GM18498 (cell line): ENCODE measurements around the gene WNK2.

Source experiments
- ATAC-seq: cut with Tn5 transposase; IDR thresholded peaks from one replicate; pipeline ENCODE4 v1.9.1; 2021; ENCODE audit warnings: mild to moderate bottlenecking, moderate library complexity; ENCODE audit not compliant: unreplicated experiment

The WNK2 gene

DNA sequence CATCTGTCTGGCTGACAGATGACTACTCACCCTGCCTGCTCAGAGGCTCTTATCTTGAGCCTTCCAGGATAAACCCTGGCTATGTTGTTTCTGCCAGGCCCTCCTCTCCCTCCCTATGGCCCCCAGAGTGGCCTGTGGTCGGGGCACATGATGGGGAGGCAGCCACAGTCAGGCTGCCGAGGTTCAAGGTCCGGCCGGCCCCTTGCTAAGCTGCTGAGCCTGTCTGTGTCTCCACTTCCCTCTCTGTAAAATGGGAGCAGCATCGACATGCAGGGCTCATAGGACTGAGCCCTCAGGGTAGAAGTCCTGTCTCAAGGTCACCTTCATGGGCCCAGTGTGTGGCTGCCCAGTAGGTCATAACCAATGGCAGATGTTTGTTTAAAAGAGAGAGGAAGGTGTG, 28.5 kb downstream of the WNK2 start:
- ATAC-seq = no peak

DNA sequence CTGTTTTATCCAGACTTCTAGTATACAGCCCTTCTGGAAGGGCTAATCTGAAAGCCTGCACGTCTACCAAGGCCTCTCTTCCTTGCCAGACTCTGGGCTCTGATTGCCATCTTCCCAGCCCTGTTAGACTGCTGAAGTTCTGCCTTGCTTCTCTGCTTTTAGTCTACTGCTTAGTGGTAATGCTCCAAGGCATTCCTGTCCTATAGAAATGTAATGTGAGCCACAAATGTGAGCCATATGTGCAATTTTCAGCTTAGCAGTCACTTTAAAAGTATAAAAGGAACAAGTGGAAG, 32.1 kb downstream of the WNK2 start:
- no peak for ATAC-seq

DNA sequence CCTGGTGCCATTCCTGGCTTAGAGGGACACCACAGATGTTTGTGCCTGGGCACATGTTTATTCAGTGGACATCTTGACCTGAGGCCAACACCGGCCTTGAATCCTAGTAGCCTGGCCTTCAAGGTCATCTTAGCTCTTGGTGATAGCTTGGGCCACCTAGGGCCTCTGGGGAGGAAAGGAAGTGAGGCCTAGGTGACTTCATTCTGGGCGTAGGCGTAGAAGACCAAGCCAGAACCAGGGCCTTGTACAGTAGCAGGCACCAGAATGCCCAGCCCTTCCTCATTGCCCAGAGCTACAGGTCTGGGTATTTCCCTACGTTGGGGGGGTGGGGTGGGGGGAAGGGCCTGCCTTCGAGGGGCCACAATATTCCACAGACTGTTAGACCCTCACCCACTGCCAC, 33.8 kb downstream of the WNK2 start:
- no peak for ATAC-seq

DNA sequence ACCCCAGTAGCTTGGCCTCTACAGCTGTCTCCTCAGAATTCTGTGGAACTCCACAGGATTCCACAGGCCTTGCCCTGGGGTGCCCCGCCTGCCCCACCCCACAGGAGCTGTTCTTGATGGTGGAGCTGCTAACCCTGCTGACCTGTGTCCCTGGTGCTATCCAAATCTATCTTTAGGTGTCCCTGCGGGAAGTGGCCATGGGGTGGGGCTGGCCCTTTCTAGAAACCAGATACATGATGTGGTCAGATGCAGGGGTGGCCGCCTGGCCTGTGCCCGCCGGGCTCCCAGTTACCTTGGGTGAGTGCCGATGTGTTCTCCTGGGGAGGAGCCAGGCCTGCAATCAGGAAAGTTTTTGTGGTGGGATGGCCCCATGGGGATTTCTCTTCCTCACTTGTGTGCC, 34.2 kb downstream of the WNK2 start:
- ATAC-seq = no peak

DNA sequence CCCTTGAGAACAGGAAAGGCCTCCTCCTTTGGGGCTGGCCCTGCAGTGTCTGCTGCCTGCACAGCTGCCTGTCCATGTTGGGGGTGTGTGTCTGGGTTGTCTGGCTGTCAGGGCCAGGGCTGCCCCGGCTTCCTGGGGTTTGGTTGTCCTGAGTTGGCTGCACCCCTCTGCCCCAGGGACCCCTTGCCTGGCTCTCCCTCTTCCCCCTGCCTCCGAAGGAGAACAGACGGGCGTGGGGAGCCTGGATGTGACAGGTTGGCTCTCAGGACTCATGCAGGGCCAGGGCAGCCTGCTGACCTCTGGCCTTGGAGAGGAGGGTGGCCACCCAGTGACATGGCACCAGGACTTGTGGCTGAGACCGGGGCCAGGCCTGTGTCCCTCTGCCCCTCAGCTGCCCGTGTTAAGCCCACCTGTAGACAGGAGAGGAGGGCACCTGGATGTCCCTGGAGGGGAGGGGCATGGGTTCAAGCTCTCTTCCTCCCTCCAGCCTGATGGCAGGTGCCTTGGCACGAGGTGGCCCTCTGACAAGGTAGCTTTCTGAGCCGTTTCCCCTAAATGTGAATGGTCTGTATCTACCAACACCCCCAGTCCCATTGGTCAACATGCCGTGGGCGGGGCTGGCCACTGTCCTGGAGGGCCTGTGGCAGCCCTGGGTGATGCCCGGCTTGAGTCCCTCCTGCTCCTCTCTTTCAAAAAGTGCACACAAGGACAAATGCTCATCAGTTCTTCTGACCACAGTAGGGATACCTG, 34.9 kb downstream of the WNK2 start:
- ATAC-seq = no peak

DNA sequence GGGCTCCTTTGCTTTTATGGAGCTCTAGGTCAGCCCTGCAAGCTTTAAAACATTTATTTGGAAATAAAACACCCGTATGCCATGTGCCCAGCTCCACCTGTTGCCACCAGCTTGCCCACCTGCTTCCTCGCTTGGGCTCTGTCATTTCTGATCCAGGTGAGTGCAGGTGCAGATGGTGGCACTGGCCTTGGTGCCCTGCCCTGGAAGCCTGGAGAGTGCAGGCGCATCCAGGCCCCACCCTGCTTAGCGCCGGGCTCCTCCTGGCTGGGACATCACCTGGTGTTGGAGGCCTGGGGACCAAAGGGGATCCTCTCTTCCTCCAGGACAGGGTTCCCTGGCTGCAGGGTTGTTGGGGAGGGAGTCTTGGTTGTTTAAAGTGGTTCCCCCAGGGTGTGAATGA, 35.8 kb downstream of the WNK2 start:
- no peak for ATAC-seq

DNA sequence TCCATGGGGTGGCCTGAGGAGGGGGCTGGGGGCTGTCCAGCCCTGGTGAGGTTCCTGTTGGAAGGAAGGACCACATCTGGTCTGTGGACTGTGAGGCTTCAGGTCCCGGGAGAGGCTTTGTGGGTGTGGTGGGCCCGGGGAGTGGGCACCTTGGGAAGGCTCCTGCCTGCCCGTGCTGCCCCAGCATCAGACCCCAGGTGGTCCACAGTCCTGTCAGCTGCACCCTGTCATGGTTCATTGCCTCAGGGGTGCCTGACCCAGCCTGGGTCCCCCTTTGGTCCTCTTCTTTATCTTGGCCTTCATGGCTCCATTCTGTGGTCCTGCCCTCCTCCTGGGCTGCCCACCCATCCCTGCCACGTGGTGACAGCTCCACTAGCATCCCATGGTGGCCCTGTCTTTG, 36.7 kb downstream of the WNK2 start:
- no peak for ATAC-seq

DNA sequence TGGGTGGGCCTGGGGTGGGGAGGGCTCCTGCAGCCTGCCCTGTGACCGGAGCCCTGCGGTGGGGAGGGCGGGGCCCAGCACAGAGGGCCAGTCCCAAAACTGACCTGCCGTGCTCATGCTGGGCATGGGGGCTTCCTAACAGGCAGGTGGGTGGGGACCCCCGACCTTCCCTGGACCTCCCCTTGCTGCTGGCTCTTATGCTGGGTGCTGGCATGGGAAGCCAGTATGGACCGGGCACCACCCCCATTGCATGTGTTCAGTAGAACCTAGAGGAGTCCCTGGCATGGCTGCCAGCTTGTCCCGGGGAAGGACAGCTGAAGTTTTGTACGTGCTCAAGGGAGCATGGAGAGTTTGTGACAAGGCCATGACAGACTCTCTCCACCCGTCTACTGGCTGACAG, 37.1 kb downstream of the WNK2 start:
- no peak for ATAC-seq

DNA sequence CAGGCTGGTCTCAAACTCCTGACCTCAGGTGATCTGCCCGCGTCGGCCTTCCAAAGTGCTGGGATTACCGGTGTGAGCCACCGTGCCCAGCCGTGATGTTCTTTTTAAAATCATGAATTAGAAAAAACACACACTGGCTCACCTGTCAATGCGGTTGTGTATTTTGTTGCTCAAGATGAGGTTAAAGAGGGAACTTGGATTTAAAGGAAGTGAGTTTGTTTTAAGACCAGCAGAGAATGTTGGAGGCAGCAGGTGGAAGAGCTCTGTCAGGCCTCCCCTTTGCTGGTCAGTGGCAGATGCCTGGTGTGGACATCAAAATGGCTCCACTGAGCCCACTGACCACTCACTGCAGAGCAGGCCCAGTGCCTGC, 38.9 kb downstream of the WNK2 start:
- ATAC-seq = no peak

DNA sequence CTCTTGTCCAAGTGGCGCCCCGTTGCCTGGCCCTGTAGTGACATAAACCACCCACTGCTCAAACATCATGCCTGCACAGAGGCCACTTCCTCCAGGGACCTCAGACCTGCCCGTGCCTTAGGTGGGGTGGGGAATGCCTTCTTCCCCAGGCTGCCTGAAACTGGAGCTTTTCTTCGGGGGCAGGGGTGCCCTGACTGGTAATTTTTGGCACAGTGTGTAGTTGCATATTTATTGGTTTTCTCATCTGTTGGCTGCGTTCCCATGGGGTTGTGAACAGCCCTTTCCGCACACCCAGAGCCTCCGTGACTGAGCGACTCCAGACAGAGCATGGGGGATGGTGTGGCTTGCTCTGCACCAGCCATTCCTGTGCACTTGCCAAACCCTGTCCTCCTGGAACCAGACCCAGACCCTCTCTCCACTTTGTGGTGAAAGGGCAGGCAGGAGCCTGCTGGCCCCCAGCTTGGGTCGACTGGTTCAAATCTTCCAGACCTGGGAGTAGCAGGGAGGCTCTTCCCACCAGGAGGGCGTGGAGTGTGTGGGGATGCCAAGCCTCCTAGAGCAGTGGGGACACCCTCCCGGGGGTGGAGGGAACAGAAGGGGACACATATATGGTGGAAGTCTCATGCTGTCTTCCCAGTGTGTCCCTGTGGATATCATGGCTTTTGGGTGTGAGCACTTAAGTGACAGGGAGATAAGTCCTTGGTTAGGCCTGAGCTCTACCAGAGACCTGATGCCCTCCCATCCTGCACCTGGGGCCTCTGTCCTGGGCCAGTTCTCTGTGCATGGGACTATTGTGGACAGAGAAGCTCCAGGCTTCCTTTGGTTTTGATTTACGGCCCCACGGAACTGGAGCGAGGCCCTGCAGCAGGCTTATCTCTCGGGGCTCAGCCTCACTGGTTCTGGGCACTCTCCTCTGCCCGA, 39.6 kb downstream of the WNK2 start:
- no peak for ATAC-seq

DNA sequence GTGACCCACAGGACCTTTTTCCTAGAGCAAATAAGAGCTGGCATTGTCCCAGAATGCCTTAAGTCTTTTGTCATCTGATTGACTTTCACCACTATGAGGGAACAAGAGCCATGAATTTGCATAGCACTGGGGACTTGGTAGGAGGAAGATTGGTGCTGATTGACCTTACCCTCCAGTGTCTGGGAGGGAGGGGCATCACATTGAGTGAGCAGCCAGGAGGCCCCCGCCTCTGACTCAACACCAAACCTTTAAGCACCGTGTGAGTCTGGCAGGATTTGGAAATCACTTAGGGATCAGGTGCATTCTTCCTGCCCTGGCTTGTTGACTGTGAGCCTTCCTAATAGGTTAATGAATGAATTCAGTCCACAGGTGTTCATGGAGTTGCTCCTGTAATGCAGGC, 40.7 kb downstream of the WNK2 start:
- ATAC-seq = no peak

DNA sequence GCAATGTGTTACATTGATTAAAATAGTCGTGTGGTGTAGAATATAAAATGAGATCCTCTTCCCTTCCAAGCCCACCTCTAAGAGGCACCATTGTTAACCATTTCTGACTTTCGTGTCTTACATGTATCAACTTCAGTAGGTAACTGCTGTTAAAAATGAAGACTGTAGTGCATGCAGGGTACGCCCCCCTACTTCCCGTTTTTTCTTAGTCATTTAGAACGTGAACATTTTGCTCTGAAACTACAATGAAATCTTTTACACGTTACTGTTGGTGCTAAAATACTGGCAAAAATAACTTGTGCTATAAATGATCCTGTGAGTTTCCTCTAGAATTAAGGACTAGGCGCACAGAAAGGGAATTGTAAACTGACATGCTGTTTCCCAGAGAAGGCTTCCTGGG, 41.5 kb downstream of the WNK2 start:
- no peak for ATAC-seq

DNA sequence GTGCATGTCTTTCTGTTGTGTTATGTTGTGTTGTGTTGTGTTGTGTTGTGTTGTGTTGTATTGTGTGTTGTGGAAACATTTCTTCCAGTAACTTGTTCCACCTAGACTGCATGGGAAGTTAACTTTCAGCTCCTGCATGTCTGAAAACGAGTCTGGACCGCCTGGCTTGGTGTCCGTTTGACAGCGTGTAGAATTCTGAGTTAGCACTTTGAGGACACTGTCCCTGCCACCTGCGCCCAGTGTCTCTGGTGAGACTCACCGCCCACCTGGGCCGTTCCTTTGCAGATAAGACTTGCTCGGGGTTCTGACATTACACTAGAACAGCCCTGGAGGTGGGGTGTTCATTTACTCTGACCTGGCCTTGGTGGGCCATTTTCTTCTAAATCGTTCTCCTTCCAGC, 42.0 kb downstream of the WNK2 start:
- no peak for ATAC-seq

DNA sequence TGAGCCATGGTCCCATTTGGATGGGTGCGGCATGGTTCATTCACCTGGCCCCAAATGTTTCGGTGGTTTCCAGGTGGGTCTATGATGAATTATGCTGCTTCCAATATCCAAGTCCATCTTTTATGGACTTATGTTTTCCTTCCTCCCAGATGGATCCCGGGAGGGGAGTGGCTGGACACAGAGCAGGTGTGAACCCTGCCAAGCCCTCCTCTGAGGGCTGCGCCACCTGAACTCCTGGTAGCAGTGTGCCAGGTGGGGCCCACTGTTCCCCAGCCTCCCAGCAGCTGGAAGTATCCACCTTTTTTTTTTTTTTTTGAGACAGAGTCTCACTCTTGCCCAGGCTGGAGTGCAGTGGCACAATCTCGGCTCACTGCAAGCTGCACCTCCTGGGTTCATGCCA, 42.9 kb downstream of the WNK2 start:
- no peak for ATAC-seq

DNA sequence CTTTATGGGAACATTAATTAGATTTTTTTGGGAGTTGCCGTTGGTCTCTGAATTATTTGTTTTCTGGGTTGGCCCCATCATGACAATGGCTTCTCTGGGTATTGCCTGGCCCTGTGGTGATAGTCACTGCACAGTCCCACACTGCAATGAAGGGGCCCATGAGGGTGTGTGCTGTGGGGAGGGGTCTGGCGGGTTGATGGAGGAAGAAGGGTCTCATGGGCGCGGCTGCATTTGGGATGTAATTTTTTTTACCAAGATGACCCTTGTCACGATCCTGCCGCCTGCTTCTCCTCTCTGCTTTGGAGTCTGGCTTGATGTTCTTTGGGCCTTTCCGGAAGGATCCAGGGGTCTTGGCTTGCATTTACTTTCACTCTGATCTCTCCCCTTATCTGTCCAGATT, 44.1 kb downstream of the WNK2 start:
- no peak for ATAC-seq

DNA sequence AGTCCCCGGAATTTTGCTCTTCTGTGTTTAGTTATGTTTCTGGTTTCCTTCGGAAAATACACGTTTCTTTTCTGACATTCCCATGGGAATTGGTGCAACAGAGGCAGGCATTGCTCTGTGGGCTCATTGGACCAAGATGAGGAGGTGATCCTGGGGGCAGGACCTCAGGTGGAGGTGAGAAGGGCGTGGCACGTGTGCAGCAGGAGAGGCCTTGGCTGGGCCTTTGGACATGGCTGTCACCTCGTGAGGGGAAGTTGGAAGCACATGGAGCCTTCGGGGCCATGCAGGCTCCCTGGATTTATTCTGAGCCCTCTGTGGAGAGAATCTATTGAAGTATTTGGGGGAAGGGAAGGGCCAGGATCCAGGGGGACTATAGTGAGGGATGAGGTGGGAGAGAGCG, 44.5 kb downstream of the WNK2 start:
- no peak for ATAC-seq

DNA sequence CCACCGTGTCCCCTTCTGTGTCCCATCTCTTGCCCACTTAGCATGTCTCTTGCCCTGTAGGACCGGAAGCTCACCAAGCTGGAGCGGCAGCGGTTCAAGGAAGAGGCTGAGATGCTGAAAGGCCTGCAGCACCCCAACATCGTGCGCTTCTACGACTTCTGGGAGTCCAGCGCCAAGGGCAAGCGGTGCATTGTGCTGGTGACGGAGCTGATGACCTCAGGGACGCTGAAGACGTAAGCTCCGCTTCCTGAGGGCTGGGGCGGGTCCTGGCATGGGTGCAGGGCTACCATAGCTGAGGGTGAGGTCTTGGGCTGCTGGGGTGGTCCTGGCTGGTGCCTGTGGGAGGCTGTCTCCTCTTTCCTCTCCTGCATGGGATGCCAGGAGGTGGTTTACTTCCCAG, 45.7 kb downstream of the WNK2 start:
- no peak for ATAC-seq

DNA sequence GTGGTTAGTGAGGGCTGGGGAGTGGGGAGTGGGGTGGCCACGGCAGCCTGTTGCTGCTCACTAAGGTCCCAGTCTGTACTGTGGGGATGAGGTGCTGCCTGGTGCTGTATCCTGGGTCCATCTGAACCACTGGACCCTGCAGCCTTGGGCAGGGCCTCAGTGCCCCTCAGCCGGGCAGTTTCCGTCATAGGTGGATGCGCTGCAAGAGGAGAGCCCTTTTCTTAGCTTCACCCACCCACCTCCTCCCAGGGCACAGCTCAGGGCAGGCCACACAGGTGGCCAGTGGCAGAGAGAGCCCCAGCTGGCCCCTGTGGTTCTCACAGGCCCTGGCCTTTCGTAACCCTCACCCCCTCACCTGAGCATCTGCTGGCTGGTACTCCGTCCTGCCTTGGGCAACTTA, 46.2 kb downstream of the WNK2 start:
- ATAC-seq = no peak

DNA sequence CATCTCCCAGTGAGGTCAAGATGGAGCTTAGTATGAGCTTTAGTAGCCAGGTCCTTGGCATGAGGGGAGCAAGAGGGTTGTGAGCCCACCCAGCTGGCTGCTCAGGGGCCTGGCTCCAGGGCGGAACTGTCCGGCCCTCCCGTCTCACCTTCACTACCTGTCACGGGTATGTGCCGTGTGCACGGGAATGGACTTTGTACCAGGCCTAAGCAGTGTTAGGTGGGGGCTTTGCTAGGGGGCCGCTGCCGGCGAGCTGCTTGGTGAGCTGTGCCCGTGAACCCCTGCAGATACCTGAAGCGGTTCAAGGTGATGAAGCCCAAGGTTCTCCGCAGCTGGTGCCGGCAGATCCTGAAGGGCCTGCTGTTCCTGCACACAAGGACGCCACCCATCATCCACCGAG, 46.7 kb downstream of the WNK2 start:
- no peak for ATAC-seq

DNA sequence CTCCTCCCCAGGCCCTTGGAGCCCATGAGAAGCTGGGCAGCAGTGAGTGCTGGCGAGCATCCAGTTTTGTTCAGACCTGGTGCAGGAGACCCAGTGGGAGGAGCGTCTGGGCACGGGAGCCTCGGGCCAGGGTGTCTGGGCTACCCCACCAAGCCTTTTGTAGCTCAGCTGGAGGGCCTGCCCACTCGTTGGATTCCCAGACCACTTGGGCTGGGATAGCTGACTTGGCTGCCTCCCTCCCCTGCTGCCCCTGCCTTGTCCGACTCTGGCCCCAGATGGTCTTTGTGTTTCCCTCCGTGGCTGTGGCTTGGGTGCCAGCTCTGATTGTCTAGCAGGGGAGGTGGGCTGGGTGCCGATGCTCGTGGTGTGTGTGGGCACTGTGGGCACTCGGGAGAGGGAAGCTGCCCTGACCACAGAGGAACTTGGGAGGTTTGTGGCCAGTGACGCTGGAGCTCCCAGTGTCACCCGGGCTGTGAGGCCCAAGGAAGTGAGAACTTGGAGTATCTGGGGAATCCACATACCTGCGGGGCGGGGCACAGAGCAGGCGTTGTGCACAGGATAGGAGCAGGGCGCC, 47.3 kb downstream of the WNK2 start:
- ATAC-seq = no peak

DNA sequence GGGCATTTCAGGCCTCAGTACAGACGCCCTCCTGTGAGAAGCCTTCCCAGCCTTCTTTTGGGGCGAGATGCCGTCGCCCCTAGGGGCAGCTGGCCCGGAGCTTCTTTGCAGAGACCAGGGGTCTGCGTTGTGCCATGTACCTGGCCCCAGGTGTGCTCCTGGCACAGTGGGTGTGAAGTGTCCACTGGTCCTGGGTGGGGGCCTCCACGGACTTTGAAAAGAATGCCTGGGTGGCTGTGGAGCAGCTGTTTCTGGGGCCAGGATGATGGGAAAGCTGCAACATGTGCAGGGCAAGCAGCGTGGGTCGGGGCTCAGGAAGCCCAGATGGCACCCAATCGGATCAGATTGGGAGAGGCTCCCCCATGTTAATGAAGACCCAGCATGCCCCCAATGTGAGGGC, 47.8 kb downstream of the WNK2 start:
- no peak for ATAC-seq

DNA sequence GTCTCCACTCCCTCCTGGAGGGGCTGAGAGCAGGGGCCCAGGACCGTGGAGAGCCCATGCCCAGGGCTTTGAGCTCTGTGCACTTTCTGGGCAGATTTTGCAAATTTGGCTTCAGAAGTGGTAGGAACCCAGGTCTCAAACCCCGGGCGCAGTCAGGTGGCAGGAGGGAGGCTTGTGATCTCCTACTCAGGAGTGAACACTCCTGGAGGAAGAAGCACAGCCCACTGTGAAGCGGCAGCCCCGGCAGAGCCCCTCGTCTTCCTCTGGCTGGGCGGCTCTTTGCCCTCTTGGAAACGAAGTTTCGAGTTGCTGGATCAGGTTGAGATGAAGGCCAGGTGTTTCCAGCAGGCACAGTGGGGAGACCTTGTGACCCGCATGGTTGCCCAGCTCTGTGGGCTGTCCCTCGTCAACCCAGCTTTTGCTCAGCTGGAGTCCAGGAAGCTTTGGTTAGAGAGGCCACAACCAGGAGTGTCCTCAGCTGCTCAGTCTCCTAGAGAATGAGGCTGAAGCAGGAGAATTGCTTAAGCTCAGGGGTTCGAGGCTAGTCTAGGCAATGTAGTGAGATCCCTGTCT, 48.5 kb downstream of the WNK2 start:
- ATAC-seq = no peak
